GM15510 (cell line): ENCODE measurements around the gene ACTG1.

Source experiments
- POLR2A ChIP-seq: IDR thresholded peaks from 3 replicates; pipeline ENCODE4 v1.6.1; 2011; ENCODE audit warnings: borderline replicate concordance; ENCODE audit not compliant: insufficient read length; ENCODE audit errors: extremely low read depth

ACTG1 gene

GRCh38 chr17:81528384-81528650, 15.7 kb upstream of the ACTG1 start:
- TF ChIP-seq POLR2A, result no peak

GRCh38 chr17:81527591-81528383, 15.2 kb upstream of the ACTG1 start, which contains the start of gene FSCN2:
Gene FSCN2, plus strand, starts transcription at chr17:81528377. Its CDS starts 155 bp downstream, at chr17:81528532.
- no peak for TF ChIP-seq POLR2A

- no peak for TF ChIP-seq POLR2A
These were observed 14.3 kb upstream of the ACTG1 start for GRCh38 chr17:81526662-81527571.

GRCh38 chr17:81524865-81525159, 12.2 kb upstream of the ACTG1 start:
- TF ChIP-seq POLR2A, result no peak

- TF ChIP-seq POLR2A, result no peak
These were observed 11.7 kb upstream of the ACTG1 start for GRCh38 chr17:81524039-81524864.

- TF ChIP-seq POLR2A, result no peak
These were observed 10.9 kb upstream of the ACTG1 start for GRCh38 chr17:81523402-81524038.

- no peak for TF ChIP-seq POLR2A
These were observed 10.1 kb upstream of the ACTG1 start for GRCh38 chr17:81522491-81523401.

- TF ChIP-seq POLR2A, result no peak
These were observed 7.7 kb upstream of the ACTG1 start for GRCh38 chr17:81520021-81520901.

- peak; percentile 27 for TF ChIP-seq POLR2A
These were observed 6.9 kb upstream of the ACTG1 start for GRCh38 chr17:81519284-81520020.

- TF ChIP-seq POLR2A, result peak; percentile 43
These were observed 6.2 kb upstream of the ACTG1 start for GRCh38 chr17:81518785-81519283.

GRCh38 chr17:81518113-81518784, 5.7 kb upstream of the ACTG1 start:
- TF ChIP-seq POLR2A, result no peak

- peak; percentile 75 for TF ChIP-seq POLR2A
These were observed 4.9 kb upstream of the ACTG1 start for GRCh38 chr17:81517339-81518112.
